Superior temporal gyrus (tissue), 1 donor: ENCODE measurements around the gene KCNMA1.

Experiments
- DNase-seq: peaks from one replicate; pipeline ENCODE4 v3.0.0-alpha.2; 2016; ENCODE audit errors: extremely low spot score

The KCNMA1 gene

DNA sequence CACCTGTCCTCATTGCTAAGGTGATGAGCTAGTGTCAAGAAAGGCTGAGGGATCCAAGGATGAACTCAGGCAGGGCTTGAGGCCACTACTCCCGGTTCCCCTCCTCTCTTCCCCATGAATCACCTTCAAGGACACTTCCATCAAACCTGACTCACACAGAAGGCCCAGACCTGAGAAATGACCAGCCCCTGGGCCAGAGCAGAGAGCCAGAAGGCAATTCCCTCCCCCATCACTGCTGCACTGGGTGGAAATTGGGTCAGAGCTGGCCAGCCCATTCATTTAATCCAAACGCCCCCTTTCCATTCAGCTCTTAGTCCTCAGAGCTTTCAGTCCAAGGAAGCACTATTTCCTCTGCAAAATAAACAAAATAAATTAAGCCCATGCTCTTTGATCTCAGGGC is 182.0 kb downstream of the KCNMA1 start:
- no peak for DNase-seq

DNA sequence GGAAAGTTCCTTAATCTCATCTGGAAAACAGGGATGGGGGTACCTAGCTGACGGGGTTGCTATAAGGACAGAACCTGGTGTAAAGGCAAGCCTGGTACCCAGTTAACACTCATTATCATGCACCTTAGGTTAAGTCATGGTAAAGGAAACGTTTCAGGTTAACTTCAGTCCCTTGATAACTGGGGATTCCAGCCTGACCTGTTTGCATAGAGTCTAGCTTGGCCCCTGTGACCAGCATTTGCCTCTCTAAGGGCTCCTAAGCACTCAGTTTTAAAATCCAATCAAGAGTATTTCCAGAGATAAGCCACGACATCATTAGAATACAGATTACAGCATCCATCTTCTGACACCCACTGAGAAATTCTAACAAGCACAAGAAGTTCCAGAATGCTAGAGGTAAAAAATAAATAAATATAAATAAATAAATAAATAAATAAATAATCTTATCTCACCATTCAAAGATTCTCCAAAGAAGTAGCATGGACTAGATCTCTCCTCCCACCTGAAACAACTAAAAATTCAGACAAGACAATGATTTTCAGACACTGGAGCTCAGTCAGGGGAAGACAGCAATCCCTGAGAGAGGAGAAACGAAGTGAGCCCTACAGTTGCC is 184.6 kb downstream of the KCNMA1 start:
- no peak for DNase-seq

DNA sequence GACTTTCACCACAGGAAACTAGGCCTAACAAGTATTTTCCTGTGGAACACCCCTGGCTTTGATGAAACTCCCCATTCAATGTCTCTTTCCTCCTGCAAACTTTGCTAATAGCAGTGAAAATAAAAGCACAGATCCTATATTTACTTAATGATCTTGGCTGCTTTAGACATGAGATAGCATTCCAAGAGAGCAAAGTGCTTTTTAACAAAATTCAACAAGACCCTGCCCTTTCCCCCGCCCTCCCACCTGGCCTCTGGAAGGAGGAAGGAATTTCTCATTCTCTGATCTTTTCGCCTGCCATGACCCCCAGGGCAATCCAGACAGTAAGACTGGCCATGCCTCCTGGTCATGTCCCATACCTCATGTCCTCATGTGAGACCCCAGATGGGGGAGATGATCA is 185.7 kb downstream of the KCNMA1 start:
- DNase-seq, result no peak

DNA sequence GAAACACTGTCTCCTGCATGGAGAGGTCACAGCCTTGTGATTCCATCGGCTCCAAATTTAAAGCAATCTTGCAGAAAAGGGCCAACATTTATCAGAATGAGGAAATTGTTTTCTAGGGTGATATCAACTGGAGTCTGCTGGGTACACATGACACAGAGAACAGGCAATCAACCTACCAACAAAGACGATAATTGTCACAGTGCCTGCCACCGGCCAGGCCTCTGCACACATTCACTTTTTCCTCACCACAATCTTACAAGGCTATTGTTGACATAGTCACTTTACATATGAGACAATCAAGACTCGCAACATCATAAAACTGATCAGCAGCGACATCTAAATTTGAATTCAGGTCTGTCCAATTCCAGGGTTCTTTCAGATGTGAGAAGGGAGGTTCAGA is 189.4 kb downstream of the KCNMA1 start:
- DNase-seq, result peak; percentile 69

DNA sequence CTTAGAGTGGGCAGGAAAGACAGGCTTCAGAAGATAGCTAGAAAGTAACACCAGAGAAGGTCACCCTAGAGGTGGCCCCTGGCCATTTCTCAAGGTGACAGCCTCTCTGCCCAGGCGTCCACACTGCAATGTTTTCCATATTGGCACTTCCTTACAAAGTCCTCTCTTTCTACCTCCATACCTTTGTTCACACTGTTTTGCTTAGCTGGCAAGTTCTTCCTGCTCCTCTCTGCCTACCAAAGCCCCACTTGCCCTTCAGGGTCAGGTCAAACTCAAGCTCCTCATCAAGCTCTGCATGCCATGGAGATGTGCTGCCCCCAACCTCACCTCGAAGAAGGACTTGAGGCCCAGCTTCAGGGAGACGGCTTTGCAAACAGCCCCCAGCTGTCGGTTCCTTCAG is 190.9 kb downstream of the KCNMA1 start:
- no peak for DNase-seq

DNA sequence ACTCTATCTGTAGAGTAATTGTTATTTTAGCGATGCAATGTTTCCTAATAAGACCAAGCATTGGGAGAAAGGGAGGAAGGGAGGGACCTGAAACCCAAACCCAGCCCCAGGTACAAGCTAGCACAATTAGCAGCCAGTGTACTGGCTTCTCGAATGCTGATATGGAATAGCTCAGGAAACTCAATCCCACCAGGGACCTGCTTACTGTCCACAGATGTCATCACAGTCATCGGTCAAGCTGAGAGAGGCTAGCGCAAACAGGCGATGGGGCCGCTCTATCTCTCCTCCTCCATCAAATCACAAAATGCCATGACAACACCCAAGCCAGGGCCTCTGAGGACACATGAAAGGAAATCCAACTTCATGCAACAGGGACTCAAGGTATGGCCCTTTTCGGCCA is 192.1 kb downstream of the KCNMA1 start:
- DNase-seq, result no peak

DNA sequence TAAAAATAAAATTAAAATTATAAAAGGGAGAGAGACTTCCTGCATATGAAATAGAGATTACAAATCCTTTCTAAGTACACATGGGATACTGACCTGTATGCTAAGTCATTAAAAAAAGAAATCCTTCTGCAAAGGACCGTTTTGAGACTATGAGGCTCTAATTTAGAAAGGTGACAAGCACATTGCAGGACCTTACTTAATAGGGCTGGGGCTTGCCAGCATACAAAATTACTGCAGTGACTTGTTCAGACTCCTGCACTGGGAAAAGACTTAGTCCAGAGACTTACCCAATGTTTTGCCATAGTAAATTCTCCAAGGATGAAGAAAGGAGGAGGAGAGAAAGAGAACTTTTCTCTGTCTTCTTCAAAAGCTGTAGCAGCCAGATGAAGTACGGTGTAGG is 193.6 kb downstream of the KCNMA1 start:
- DNase-seq, result no peak

DNA sequence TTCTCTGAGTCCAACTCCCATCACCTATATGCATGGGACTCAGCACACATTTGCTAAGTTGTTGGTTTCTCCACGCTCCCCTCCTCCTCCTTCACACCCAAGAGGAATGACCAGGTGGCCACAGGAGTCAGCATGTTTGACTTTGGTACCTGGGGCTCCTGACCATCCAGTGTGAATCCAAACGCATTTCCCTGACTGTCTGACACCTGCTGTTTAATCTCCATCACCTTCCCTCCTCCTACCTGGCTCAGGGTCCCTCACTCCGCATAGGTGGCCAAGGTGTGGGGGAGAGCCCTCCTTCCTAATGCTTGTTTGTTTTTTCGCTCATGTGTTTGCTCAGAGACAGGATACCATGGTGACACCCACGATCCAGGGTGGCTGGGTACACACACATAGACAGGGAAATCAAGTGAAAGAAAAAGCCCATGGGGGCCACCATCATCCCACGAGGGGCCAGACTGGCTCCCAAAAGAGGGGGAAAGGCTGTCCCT is 194.9 kb downstream of the KCNMA1 start:
- no peak for DNase-seq

DNA sequence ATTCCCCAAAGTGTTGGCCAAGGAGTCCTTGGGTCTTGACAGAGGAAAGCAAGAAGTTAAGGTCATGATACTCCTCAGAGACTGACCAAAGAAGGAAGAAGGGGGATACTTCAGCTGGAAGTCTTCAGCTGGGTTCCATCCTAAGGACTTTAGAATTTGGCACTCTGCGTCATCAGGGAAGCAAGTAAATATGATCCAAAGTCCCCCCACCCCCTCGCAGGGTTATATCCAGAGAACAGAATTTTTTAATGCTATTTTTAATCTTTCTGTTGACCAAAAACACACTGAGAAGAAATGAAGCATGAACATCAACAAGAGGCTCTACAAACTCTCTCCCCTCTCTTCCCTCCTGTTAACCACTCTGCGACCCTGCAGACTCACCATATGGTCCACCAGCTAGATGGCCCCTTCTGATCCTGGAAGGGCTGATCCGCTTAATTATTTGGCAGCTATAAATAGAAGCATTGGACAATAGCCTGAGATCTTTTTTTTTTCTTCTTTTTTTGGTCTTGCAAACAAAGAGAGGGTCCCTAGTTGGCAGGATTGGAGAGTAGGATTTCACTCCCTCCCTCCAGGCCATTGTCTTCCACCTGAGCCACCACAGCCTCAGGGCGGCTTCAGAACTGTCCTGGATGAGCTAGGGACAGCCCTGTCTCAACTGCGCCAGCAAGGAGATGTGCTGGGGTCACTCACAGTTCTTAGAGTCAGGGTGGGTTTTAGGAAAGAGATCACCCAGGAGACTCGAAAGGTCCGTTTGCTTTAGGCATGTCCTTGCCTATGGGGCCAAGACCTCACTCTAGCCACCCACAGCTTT is 196.0 kb downstream of the KCNMA1 start:
- DNase-seq, result no peak

DNA sequence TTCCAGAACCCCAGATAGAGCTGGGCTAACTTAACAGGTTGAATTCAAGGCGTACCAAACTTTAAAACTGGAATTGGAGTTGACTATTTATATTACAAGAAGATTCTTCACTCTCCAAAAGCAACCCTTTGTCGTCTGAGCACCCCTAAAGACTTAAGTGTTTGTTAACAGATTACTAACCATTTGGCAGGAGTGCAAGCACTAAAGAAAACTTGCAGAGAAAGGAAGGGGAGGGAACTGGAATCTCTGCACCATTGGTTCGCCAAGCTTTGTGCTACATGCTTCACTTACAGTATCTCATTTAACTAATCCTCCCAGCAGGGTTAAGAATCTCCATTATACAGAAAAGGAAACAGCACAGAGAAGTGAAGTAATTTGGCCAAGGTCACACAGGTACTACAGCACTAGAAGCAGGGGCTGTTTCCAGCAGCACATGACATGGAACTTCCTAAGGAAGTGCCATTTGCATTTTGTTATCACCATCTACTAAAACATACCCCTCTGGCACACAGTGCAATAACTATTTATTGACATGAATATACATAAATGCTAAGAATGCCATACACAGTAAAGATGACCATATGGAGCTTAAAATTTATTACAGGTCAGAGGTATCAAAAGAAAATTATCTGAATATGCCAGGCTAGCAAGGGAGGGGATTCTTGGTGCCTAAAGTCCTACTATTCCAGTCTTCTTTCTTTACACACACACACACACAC is 201.2 kb downstream of the KCNMA1 start:
- no peak for DNase-seq

DNA sequence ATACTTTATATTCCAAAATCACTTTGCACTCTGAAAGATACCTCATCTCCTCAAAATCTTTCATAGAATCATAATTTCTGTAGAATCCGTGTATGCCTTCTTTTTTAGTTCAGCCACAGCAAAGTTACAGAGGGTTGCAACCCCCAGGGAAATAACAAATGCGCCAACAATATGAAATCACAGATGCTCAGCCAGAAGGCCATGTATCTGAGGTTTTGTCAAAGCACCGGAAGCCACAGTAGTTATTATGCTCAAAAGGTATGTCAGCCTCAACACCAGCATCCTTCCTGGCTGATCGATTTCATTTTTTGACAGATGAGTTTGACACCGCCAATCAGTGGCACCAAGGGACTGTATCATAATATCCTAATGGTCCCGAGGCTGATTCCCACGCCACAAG is 204.1 kb downstream of the KCNMA1 start:
- no peak for DNase-seq

DNA sequence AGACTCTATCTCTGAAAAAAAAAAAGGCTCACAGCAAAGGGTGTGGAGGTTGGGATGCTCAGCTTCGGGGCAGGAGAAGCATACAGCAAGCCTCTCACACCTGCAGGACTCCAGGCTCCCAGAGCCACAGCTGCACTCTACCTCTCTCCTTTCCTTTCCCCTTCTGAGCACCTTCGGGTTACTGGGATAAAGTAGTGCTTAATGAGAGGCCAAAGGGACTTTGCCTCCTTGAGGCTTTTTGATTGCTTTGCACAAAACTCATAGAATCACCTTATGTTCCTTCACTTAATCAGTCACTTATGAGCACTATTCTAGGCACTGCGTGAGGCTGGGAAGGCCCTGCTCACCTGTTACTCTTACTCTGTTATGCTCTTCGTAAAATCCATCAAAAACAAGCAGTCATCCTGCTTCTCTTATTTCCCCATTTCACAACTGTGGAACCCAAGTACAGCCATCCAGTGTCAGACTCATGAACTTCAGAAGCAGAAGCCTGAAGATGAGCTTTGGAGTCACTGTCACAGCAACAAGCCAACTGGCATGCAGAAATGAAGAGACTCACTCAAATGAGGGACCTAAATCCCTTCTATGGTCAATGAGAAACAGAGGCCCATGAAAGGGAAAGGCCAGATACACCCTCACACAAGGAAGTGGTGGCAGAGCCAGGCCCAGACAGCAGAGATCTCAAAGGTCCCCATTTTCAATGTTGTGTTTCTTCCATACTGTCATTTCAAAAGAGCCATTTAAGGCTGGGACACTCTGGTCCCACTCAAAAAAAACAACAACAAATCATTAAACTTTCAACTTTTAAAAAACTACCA is 205.4 kb downstream of the KCNMA1 start:
- DNase-seq, result no peak

DNA sequence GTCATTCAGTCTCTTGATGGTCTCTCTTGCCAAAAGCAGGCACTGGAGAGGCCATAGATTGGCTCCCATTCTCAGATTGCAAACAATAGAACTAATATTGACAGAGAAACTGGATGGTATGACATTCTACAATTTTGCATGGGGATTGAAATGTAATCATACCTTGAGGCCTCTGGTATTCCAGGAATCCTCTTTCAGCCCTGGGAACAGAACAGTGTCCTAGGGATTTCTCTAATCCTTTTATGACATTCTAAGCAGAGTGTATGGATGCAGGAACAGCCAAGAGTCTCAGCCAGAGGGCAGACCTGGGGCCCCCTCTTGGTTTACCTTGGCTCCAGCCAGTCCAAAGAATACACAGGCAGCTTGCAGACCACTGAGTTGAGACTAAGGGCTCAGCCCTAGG is 206.4 kb downstream of the KCNMA1 start:
- DNase-seq, result no peak

DNA sequence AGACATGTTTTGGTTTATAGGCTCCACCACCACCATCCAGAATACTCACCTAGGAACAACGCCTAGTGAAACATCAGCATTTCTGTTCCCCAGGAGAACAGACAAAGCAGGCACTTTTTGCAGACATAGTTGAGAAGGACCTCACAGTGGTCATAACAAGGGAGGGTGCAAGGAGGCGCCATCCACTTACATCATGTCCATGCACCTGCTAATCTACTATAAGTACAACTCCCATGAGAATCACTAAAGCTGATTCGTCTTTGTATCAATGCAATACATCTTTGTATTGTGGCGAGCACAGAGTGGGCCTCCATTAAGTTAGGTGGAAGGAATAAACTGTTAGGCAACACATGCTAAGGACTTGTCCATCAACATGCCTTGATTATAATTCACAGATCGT is 207.1 kb downstream of the KCNMA1 start:
- no peak for DNase-seq

DNA sequence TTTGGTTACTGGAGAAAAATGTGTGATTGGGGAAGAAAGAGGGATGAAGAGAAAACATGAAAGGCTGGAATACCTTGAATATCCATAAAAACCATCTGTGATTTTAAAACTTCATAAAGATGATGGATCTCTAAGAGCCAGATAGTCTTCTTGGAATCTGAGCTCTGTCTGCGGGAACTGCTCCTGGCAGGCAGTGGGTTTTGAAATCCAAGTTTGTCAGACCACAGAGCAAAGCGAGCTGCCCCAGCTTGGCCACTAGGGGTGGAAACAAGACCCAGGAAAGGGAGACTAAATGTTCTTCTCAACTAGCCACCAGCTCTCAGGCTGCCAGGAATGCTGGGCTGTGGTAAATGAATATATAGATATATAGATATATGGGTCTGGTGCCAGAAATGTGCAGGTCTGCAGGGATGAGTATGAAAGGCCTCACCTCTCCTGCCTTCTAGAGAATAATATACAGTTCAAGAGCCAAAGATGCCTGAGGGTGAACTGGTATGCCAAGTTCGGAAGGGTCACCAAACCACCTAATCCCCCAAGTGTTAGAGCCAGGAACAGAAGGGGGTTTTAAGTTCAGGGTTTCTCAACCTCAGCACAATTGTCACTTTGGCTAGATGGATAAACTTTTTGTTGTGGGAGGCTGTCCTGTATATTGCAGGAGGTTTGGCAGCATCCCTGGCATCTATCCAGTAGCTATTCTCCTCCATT is 208.8 kb downstream of the KCNMA1 start:
- DNase-seq, result no peak

DNA sequence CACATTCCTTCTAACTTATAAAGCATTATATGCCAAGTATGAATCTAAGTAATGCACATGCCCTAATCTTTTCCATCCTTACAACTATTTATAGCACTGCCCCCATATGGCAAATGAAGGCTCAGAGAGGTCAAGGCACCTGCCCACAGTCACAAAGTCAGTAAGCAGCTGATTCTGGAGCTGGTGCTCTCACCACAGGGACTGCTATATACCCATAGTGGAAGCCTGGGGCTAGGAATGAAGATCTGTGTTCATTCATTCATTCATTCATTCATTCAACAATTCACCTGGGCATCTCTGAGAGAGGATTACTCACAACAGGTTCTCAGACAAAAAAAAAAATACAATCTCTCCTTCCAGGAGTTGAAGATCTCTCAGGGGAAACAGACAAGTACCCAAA is 213.4 kb downstream of the KCNMA1 start:
- DNase-seq, result no peak

DNA sequence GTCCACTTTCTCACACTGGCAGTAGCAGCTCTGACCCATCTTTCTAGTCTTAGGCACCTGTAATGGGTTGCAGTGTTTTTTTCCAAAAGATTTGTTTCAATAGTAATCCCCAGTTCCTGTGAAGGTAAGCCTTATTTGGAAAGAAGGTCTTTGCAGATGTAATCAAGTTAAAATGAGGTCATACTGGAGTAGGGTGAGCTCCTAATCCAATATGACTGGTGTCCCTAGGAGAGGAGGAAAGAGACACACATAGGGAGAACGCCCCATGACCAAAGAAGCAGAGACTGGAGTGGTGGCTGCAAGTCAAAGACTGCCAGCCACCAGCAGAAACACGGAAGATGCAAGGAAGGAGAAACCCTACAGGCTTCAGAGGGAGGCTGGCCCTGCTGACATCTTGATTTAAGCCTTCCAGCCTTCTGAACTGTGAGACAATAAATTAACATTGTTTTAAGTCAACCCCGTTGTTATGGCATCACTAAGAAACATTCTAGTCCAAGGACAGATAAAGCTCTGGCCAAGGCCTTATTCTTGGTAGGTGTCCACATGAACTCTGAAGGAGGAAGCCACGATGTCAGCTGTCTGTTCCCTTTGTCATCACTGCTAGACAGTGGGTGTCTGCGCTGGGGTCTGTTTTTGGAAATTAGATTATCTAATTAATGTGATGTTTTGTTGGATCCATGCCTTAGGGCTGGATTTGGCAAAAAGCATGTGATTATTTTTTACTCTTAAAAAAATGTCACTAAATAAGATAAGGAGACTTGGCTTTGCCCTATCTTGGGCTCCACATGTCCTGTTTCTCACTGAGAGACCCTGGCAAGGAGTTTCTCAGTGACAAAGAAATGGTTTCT is 214.9 kb downstream of the KCNMA1 start:
- no peak for DNase-seq

DNA sequence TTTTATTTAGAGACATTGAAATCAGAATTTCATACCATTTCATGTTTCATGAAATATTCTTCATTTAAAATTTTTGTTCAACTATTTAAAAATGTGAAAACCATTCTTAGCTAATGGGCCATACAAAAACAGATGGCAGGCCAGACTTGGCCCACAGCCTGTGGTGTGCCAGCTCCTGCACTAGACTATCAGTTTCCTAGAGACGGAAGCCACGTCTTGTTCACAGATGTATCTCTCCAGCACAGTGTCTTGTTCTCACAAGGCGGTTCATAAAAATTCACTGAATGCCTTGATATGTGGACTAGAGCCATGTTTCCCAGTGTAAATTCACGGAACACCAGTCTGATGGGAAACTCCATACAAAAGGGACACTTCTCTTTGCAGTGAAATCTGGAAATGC is 216.0 kb downstream of the KCNMA1 start:
- DNase-seq, result no peak

DNA sequence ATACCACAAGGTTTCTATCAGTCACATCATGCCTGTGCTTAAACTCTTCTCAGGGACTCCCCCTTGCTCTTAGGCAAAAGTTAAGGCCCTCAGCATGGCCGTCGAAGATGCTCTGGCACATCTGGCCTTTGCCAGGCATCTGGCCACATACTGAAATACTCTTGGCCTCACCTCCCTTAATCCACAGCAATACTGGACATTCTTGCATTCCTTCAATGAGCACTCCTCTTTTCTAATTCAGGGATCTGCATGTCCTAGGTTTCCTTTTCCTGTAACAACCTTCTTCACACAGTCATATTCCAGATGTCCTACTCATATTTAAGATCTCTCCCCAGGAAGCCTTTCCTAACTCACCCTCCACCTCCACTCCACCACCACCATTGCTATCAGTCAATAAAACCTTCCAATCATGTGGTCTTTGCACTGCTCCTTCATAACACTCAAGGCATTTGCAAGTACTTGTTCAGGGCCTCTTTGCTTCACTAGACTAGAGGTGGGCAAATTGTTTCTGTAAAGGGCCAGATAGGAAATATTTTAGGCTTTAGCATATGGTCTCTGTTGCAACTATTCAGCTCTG is 216.6 kb downstream of the KCNMA1 start:
- no peak for DNase-seq

DNA sequence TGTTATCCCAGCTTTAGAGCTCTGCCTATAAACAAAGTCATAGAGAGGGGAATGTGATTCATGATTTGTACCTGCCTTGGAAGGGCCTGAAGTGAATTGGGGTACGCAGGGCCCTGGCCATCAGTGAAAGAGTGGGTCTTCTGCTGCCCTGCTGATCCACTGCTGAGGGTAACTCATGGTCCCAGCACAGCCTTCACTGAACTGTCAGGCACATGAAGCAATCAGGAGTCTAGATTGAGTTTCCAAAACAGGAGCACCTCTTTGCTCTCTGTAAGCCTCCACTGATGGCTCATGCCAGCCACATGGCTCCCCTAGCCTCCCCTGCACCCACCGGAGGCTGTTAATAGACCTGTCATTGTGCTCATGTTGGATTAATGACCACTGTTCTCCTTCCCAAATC is 217.6 kb downstream of the KCNMA1 start:
- no peak for DNase-seq
